ENCODE data around the gene ATP1B1. TPM values are rescaled to one million over a fixed set of nuclear protein-coding genes. Genes with fewer than 3 reads are reported as not detected.

The ATP1B1 gene
- total RNA-seq, 2 experiments from 2014 or later = 2.9 to 3.3 TPM

DNA sequence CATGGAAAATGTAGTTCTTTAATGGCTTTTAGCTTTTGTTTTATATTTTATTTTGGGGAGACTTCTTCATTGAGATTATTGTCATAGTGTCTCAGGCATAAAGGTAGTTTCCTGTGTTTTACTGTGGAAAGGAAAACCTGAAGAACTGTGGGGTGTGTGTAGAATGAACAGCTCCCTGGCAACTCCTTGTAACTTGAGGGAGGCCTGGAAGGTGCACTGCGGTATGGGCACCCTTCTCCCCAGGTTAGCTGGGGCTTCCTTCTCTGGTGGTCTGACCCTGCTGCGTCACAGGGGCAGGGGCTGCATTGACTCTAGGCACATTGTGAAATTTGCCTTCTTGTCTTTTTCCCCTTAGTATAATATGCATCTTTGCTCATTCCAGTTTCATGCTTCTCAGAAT lies 1.7 kb downstream of the ATP1B1 start:
- intact Hi-C loops (cut with DNase I, micrococcal nuclease) = loop anchor here (5.0 kb wide), 4 partner anchors 61 to 379 kb away; partner anchors contain the start of genes BLZF1 (in 1 of the 2), NME7 (in 1 of the 2) and SLC19A2 (in 1 of the 2)
- no peaks in the 10 kb centered on the region for H3K9me3 Mint-ChIP-seq (ENCODE audit: low read depth)
- ATAC-seq (no peak), DNase-seq (no peak)
- peak overlapping the region; percentile 78 for H3K4me3 Mint-ChIP-seq
- H3K4me1 Mint-ChIP-seq = peaks cover 42% of the 10 kb centered on the region
- peaks cover 19% of the 10 kb centered on the region for H3K27me3 Mint-ChIP-seq
- ChIA-PET CTCF (interaction anchor here (1.1 to 1.2 kb wide), 4 partner anchors 11 to 554 kb away, joined by 3 read pairs; no protein-coding TSS in a partner anchor), POLR2A (no interaction called here)
- H3K36me3 Mint-ChIP-seq (ENCODE audit: low read depth) = peaks cover 5% of the 10 kb centered on the region
- H3K27ac Mint-ChIP-seq = no peak overlapping the region

DNA sequence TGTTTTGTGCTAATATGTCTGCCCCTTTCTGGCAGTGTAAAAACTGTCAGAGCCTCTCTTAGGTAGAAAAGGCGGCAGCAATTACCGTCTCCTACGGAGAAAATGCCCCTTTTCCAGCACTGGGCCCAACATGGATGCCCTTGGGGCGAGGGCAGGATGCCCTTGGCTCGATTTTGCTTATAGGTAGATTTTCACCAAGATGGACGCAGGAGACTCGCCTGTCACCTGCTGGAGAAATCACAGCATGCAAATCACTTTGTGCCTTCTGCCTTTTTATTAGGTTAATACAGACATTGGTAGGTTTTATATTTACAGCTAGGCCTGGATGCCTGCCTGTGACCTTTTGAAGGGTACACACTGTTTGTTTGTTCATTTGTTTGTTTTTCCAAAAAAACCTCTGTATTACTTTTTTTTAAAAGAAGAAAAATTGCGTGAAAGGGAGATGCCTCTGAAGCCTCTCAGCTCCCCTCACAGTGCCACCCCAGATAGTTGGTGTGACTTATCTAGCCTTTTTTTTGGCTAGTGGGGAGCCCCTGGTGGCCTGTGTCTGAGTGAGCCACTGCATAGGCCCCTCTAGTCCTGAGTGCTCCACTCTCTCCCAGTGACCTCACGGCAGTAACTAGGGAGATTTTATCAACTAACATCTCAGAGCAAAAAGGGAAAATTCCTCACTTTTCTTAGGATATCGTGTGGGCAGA lies 2.5 kb downstream of the ATP1B1 start:
- Mint-ChIP-seq H3K4me3 (peak overlapping the region; percentile 78), H3K9me3 (ENCODE audit: low read depth) (no peaks in the 10 kb centered on the region), H3K4me1 (peaks cover 42% of the 10 kb centered on the region), H3K27ac (no peak overlapping the region), H3K36me3 (ENCODE audit: low read depth) (peaks cover 8% of the 10 kb centered on the region), H3K27me3 (peaks cover 19% of the 10 kb centered on the region)
- ChIA-PET CTCF (interaction anchor here (1.1 to 1.3 kb wide), 2 partner anchors 11 to 240 kb away, joined by 3 to 6 read pairs; no protein-coding TSS in a partner anchor), POLR2A (no interaction called here)
- ATAC-seq = no peak
- intact Hi-C loops (cut with DNase I, micrococcal nuclease) = loop anchor here (5.0 kb wide), 4 partner anchors 62 to 378 kb away; partner anchors contain the start of genes BLZF1 (in 1 of the 2), NME7 (in 1 of the 2) and SLC19A2 (in 1 of the 2)
- peak; percentile 27 for DNase-seq

DNA sequence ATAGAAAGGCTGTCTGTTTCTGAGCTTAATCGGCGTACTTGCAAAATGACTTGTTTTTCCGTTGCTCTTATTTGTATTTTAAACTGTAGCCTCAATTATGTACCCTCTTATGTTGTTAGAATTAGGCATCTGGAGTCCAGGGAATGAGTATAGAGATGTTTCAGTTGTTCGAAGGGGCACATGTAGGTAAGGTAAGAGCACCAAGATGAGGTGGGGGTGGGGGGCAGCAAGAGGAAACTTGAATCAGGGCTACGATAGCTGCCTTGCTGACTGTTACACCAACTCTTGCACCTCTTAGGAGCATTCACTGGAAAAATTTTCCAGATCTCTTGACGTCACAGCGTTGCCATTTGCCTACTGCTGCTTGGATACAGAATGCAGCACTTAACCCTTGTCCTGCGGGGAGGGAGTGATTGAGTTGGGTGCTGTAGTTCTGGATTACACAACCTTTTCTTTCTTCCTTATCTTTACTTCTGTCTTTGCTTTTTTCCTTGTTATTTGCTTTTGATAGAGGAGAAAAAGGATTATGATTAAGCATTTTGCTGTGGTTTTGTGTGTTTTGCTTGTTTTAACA lies 3.2 kb downstream of the ATP1B1 start:
- intact Hi-C loops (cut with DNase I, micrococcal nuclease) = loop anchor here (5.0 kb wide), 4 partner anchors 62 to 378 kb away; partner anchors contain the start of genes BLZF1 (in 1 of the 2), NME7 (in 1 of the 2) and SLC19A2 (in 1 of the 2)
- Mint-ChIP-seq H3K27me3 (peaks cover 17% of the 10 kb centered on the region), H3K27ac (no peak overlapping the region), H3K9me3 (ENCODE audit: low read depth) (no peaks in the 10 kb centered on the region), H3K36me3 (ENCODE audit: low read depth) (peaks cover 8% of the 10 kb centered on the region), H3K4me3 (peak overlapping the region; percentile 3), H3K4me1 (peaks cover 42% of the 10 kb centered on the region)
- ChIA-PET CTCF (interaction anchor here (1.3 kb wide), 1 partner anchor 240 kb away, joined by 6 read pairs; no protein-coding TSS in a partner anchor), POLR2A (no interaction called here)
- ATAC-seq (no peak), DNase-seq (no peak)

DNA sequence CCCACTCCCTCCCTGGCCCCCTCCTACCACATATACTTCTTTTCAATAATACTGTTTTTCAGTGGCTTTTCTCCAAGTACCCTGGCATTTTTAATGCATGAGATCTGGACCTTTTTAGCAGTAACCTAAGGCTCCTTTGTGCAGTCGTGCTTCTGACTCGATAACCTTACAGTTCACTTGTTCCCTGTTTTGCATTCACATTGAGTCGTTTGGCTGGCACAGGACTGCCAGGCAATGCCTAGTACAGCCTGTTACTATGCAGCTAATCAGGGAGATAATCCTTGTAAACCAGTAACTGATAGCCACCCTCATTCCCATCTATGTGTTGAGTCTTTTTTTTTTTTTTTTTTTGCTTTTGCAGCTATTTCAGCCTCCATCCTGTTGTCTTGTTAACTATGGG lies 3.7 kb downstream of the ATP1B1 start:
- POLR2A ChIA-PET = no interaction called here
- peaks cover 12% of the 10 kb centered on the region for H3K27me3 Mint-ChIP-seq
- intact Hi-C loops (cut with DNase I, micrococcal nuclease) = no loop called here
- CTCF ChIA-PET = interaction anchor here (1.0 to 1.2 kb wide), 2 partner anchors 26 to 228 kb away, joined by 3 read pairs; no protein-coding TSS in a partner anchor
- ATAC-seq (no peak), DNase-seq (no peak)
- H3K9me3 Mint-ChIP-seq (ENCODE audit: low read depth) = no peaks in the 10 kb centered on the region
- no peak overlapping the region for H3K27ac Mint-ChIP-seq
- peaks cover 37% of the 10 kb centered on the region for H3K4me1 Mint-ChIP-seq
- peaks cover 8% of the 10 kb centered on the region for H3K36me3 Mint-ChIP-seq (ENCODE audit: low read depth)
- H3K4me3 Mint-ChIP-seq = no peak overlapping the region

DNA sequence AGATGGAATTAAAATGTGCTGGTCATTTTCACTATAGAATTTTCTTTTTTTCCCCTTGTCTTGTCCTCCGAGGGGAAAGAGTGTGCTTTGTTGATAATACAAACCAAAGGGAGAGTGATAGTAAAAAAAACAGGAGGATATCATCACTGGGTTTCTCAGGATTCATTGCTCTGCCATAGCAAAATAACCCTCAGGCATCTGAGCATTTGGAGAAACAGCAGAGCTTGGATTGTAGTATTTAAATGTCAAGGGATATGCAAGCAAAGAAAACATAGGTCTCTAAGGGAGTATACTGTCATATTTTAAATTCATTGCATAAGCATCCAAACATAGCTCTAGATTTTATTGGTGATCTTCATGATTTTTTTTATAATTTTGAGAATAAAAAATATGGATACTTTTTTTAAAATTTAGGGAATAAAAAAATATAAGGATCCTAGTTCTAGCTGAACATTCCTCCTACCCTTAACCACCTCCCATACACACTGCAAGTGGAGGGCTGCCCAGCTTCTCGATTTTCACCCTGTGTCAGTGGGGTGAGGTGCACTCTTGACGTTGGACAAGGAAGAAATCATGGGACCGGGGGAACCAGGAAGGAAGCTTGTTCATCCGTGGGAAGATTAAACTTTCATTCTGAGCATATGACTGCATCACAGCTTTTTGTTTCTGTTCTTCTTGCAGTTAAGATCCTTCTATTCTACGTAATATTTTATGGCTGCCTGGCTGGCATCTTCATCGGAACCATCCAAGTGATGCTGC lies 4.4 kb downstream of the ATP1B1 start:
- CTCF ChIA-PET = interaction anchor here (1.0 to 1.7 kb wide), 3 partner anchors 10 to 227 kb away, joined by 3 read pairs; no protein-coding TSS in a partner anchor
- H3K4me3 Mint-ChIP-seq = no peak overlapping the region

DNA sequence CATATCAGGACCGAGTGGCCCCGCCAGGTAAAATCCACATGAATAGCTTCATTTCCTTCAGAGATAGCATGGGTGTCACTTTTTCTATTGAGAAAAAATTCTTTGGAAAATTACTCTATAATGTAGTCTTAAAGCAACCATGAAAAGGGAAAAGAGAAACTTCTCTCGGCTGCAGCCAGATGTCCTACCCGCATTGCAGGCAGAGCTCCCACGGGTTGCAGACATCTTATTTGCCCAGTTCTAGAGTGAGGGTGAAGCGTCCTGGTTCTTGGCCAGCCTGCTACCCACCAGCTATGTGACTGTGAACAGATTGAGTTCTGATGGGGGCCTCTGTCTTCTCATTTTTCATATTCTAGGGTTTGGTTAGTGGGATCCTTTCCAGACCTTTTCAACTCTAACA lies 5.0 kb downstream of the ATP1B1 start:
- Mint-ChIP-seq H3K27ac (no peak overlapping the region), H3K4me1 (peaks cover 41% of the 10 kb centered on the region), H3K27me3 (peaks cover 12% of the 10 kb centered on the region), H3K36me3 (ENCODE audit: low read depth) (peaks cover 8% of the 10 kb centered on the region), H3K9me3 (ENCODE audit: low read depth) (no peaks in the 10 kb centered on the region), H3K4me3 (no peak overlapping the region)
- intact Hi-C loops (cut with DNase I, micrococcal nuclease) = no loop called here
- ChIA-PET CTCF (interaction anchor here (1.0 to 1.7 kb wide), 6 partner anchors 10 to 236 kb away, joined by 3 read pairs; no protein-coding TSS in a partner anchor), POLR2A (no interaction called here)
- DNase-seq (no peak), ATAC-seq (no peak)

More for the DNA sequence above, 4.4 kb downstream of the ATP1B1 start:
- Mint-ChIP-seq H3K4me1 (peaks cover 37% of the 10 kb centered on the region), H3K36me3 (ENCODE audit: low read depth) (peaks cover 8% of the 10 kb centered on the region), H3K9me3 (ENCODE audit: low read depth) (no peaks in the 10 kb centered on the region), H3K27me3 (peaks cover 12% of the 10 kb centered on the region), H3K27ac (no peak overlapping the region)
- intact Hi-C loops (cut with DNase I, micrococcal nuclease) = no loop called here
- DNase-seq (no peak), ATAC-seq (no peak)
- POLR2A ChIA-PET = no interaction called here

DNA sequence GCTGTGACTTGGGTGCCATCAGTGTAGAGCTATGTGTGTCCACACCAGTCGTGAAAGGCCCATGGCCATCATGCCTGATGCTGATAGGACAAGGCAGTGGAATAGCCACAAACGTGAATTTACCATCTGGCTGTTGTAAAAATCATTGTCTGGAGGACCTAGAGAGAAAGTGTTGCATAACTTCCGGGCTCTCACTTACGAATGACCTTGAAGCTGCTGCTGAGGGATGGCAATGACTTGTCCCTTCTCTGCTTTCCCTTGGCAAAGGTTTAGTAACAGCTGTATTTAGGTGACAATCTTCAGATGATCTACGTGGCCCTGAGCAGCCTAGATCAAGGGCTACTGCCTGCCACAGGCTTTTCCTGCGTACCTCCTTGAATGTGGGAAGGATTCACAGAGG lies 5.8 kb downstream of the ATP1B1 start:
- no peak for DNase-seq
- H3K27ac Mint-ChIP-seq = no peak overlapping the region
- H3K4me1 Mint-ChIP-seq = peaks cover 43% of the 10 kb centered on the region
- H3K36me3 Mint-ChIP-seq (ENCODE audit: low read depth) = peaks cover 8% of the 10 kb centered on the region
- no peak for ATAC-seq
- ChIA-PET POLR2A (interaction anchor here (0.6 kb wide), 1 partner anchor 262 kb away, joined by 7 read pairs; no protein-coding TSS in a partner anchor), CTCF (interaction anchor here (1.0 to 1.7 kb wide), 4 partner anchors 11 to 235 kb away, joined by 3 read pairs; no protein-coding TSS in a partner anchor)
- intact Hi-C loops (cut with DNase I, micrococcal nuclease) = no loop called here
- H3K4me3 Mint-ChIP-seq = no peak overlapping the region
- H3K27me3 Mint-ChIP-seq = peaks cover 9% of the 10 kb centered on the region
- no peaks in the 10 kb centered on the region for H3K9me3 Mint-ChIP-seq (ENCODE audit: low read depth)

DNA sequence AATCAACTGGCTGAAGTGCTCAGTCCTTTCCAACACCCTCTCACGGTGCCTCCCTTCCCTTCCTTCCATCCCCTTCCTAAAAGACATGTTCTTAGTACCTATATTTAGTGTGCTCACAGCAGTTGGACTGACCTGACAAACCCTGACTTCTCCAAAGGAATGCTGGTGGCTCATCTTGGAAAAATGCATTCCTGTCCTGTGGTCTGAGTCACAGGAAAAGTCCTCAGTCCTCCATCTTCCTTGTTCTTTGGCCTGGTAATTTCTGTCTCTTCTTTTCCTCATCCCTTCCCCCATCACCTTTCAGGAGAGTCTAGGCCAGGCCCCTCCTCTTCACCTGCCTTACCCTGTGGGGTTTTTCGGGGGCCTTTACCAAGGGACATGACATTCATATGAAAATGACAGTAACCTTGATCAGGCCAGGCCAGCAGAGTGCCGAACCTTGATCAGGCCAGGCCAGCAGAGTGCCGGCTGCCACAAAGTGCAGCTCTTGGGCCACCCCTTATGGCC lies 7.2 kb downstream of the ATP1B1 start:
- Mint-ChIP-seq H3K36me3 (ENCODE audit: low read depth) (peaks cover 8% of the 10 kb centered on the region), H3K27me3 (peaks cover 3% of the 10 kb centered on the region), H3K9me3 (ENCODE audit: low read depth) (no peaks in the 10 kb centered on the region), H3K4me3 (no peak overlapping the region), H3K4me1 (peaks cover 30% of the 10 kb centered on the region), H3K27ac (no peak overlapping the region)
- ChIA-PET CTCF (no interaction called here), POLR2A (no interaction called here)
- DNase-seq = no peak
- intact Hi-C loops (cut with DNase I, micrococcal nuclease) = no loop called here
- no peak for ATAC-seq

DNA sequence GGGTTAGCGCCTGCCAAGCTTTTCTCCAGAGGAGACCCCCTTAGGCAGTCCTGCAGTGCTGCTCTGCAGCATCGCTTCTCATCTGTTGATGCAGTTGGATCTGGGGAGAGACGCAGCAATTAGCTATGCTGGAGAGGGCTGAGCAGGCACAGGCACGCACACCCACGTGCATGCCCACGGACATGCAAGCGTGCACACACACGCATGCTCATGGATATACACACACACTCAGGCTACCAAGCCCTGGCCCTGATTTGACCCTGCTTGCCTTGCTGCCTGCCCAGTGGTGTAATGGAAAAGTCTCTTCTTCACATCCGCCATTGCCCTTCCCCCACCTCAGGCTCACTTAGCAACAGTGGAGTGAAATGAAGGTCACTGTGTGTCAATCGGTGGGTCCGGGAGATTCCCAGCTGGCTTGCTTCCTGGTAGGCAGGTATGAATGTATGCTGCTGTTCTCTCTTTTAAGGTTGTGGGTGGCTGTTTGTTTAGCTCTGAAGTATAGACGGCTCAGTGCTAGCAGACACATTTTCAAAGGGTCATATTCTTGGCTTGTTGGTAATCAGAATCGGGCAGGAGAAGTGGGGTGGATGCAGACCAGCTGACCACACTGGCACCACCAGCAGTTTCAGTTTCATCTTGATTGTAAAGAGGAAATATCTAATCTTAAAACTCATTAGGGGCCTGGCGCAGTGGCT lies 9.5 kb downstream of the ATP1B1 start:
- ChIA-PET CTCF (no interaction called here), POLR2A (no interaction called here)
- peak; percentile 57 for DNase-seq
- Mint-ChIP-seq H3K4me3 (no peak overlapping the region), H3K4me1 (peaks cover 13% of the 10 kb centered on the region), H3K9me3 (ENCODE audit: low read depth) (no peaks in the 10 kb centered on the region), H3K36me3 (ENCODE audit: low read depth) (peaks cover 8% of the 10 kb centered on the region), H3K27me3 (peaks cover 3% of the 10 kb centered on the region), H3K27ac (no peak overlapping the region)
- intact Hi-C loops (cut with DNase I, micrococcal nuclease) = no loop called here
- peak; percentile 74 for ATAC-seq

DNA sequence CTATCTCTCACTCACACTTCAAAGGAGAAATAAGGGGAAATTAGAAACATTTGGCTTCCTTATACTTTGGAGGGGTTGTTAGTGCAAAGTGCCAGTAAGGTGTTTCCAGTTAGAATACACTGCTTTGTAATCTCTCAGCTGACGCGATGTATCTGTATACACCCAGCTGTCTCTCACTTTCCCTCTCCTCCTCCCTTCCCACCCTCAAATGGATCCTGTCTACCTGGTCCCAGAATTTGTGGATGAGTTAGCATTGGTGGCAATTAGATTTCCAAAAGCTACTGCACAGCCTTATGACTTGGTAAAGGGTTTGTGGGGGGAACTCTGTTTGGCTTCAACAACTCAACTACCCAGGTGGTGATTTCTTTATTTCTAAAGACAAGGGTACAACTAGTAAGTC lies 10.5 kb downstream of the ATP1B1 start:
- Mint-ChIP-seq H3K9me3 (ENCODE audit: low read depth) (no peaks in the 10 kb centered on the region), H3K36me3 (ENCODE audit: low read depth) (peaks cover 8% of the 10 kb centered on the region), H3K4me3 (no peak overlapping the region), H3K4me1 (peaks cover 10% of the 10 kb centered on the region), H3K27ac (no peak overlapping the region), H3K27me3 (peaks cover 3% of the 10 kb centered on the region)
- DNase-seq = no peak
- CTCF ChIA-PET = interaction anchor here (1.0 kb wide), 1 partner anchor 231 kb away, joined by 3 read pairs; no protein-coding TSS in a partner anchor
- POLR2A ChIA-PET = no interaction called here
- intact Hi-C loops (cut with DNase I, micrococcal nuclease) = no loop called here
- ATAC-seq = no peak
